ENCODE results near the gene GCNA. TPM values are rescaled to one million over a fixed set of nuclear protein-coding genes. Genes with fewer than 3 reads are reported as not detected.

Gene GCNA
- total and polyA plus RNA-seq, 10 of the 15 experiments (the other 5 are each of a cell fraction or from before 2014, with no cell fraction given), result 0.37 to 1.6 (median 0.90) TPM

GRCh38 chrX:71619193-71619592, 41.0 kb downstream of the GCNA start (continued):
- no peak for TF ChIP-seq ESRRA (IDR thresholded peaks at IDR 0.05; ENCODE audit: low read length)
- no peak for TF ChIP-seq NR2C2 (IDR thresholded peaks at IDR 0.05; ENCODE audit: borderline replicate concordance, control insufficient read depth, insufficient read length, low read depth)
- no peak for TF ChIP-seq ZNF592 (IDR thresholded peaks at IDR 0.05)
- TF ChIP-seq MXI1 (IDR thresholded peaks at IDR 0.05; ENCODE audit: low read depth, low read length), result peak; percentile 40; the same call in 1 of the 2 replicates
- no peak for TF ChIP-seq HDGF (IDR thresholded peaks at IDR 0.05)
- TF ChIP-seq ASH2L (IDR thresholded peaks at IDR 0.05; ENCODE audit: borderline replicate concordance, low read depth), result no peak
- TF ChIP-seq EP300 (IDR thresholded peaks at IDR 0.05; ENCODE audit: borderline replicate concordance in 1 of 2, control insufficient read depth in 1 of 2, low read depth in 2 of 2, low read length in 2 of 2), result peak; percentile 66 to 89; a peak in 2 of 4 replicates
- TF ChIP-seq NRF1 (conservative IDR thresholded peaks at IDR 0.05; ENCODE audit: low read depth, low read length), result no peak
- TF ChIP-seq RAD21 (IDR thresholded peaks at IDR 0.05; ENCODE audit: insufficient read depth, low read depth, low read length), result no peak
- no peak for TF ChIP-seq MTA3 (IDR thresholded peaks at IDR 0.05; ENCODE audit: borderline replicate concordance, low read length)
- no peak for TF ChIP-seq CTCF (IDR thresholded peaks at IDR 0.05 in 2 of 3, conservative IDR thresholded peaks at IDR 0.05 in 1 of 3; ENCODE audit: control insufficient read depth in 2 of 3, extremely low read depth in 1 of 3, insufficient read depth in 1 of 3, low read depth in 3 of 3, low read length in 3 of 3)
